ENCODE measurements around the gene FHL2. TPM values are rescaled to one million over a fixed set of nuclear protein-coding genes. Genes with fewer than 3 reads are reported as not detected.

The FHL2 gene
- total RNA-seq, 3 donors from 2014 or later: 20.0 to 128 (median 98.2) TPM

DNA sequence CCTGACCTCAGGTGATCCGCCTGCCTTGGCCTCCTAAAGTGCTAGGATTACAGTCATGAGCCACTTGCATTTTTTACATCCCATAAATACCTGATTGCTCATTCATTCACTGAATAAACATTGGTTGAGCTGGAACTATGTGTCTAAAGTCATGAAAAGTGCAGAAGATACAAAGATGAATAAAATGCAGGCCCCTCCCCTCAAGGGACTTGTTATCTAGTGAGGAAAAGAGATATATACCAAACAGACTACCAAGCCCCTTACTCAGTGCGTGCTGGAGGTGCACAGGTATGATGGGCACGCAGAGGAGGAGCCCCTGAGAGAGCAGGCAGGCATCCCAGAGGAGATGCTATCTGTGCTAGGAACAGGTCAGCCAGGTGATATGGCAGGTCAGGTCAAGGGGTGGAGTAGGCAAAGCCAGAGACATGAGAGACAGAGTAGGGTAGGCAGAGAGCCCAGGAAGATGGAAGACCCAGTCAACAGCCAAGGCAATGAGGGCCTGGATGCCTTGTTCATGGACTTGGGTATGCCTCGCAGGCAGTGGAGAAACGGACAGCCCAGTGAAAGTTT, 7.7 kb downstream of the FHL2 start:
- H3K4me1 ChIP-seq: peaks cover 0 to 13% of the 10 kb centered on the region in 2 donors
- no peak for DNase-seq (ENCODE audit: low spot score in 2 of 2)
- TF ChIP-seq, protein P1, sequence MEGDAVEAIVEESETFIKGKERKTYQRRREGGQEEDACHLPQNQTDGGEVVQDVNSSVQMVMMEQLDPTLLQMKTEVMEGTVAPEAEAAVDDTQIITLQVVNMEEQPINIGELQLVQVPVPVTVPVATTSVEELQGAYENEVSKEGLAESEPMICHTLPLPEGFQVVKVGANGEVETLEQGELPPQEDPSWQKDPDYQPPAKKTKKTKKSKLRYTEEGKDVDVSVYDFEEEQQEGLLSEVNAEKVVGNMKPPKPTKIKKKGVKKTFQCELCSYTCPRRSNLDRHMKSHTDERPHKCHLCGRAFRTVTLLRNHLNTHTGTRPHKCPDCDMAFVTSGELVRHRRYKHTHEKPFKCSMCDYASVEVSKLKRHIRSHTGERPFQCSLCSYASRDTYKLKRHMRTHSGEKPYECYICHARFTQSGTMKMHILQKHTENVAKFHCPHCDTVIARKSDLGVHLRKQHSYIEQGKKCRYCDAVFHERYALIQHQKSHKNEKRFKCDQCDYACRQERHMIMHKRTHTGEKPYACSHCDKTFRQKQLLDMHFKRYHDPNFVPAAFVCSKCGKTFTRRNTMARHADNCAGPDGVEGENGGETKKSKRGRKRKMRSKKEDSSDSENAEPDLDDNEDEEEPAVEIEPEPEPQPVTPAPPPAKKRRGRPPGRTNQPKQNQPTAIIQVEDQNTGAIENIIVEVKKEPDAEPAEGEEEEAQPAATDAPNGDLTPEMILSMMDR (IDR thresholded peaks at IDR 0.05): no peak
- TF ChIP-seq POLR2AphosphoS5 (IDR thresholded peaks at IDR 0.05) (no peak), POLR2A (IDR thresholded peaks at IDR 0.05) (no peak)
- no peaks in the 10 kb centered on the region for H3K27me3 ChIP-seq
- intact Hi-C loops (cut with DNase I; ENCODE audit: low total_unique reads): no loop called here
- H3K36me3 ChIP-seq: no peaks in the 10 kb centered on the region
- peak overlapping the region; percentile 48 to 61 for H3K27ac ChIP-seq
- no peaks in the 10 kb centered on the region for H3K9me3 ChIP-seq
- peak overlapping the region in 1 of 3 donors; percentile 28 for H3K4me3 ChIP-seq

DNA sequence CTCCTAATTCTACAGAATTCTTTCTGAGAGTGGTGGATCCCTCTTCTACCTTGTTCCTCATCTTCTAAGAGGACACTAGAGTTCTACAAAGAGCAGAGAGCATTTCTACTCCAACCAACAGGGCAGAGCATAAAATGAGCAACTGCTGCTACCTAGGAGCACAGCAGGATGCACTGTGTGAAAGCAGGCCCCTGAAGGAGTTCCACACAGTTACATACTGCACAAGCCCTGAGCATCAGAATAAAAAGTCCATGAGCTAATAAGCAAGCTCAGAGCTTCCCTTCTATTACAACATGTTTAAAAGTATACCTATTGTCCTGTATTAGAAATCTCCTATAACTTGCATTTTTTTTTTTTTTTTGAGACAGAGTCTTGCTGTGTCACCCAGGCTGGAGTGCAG, 8.4 kb downstream of the FHL2 start:
- H3K4me3 ChIP-seq: no peak overlapping the region
- H3K27me3 ChIP-seq: no peaks in the 10 kb centered on the region
- intact Hi-C loops (cut with DNase I; ENCODE audit: low total_unique reads): no loop called here
- no peaks in the 10 kb centered on the region for H3K36me3 ChIP-seq
- DNase-seq (ENCODE audit: low spot score in 2 of 2): no peak
- no peaks in the 10 kb centered on the region for H3K9me3 ChIP-seq
- peaks cover 0 to 13% of the 10 kb centered on the region in 2 donors for H3K4me1 ChIP-seq
- H3K27ac ChIP-seq: peak overlapping the region; percentile 11 to 40
- TF ChIP-seq, protein P1 (IDR thresholded peaks at IDR 0.05): no peak
- TF ChIP-seq POLR2A (IDR thresholded peaks at IDR 0.05) (no peak), POLR2AphosphoS5 (IDR thresholded peaks at IDR 0.05) (no peak)

DNA sequence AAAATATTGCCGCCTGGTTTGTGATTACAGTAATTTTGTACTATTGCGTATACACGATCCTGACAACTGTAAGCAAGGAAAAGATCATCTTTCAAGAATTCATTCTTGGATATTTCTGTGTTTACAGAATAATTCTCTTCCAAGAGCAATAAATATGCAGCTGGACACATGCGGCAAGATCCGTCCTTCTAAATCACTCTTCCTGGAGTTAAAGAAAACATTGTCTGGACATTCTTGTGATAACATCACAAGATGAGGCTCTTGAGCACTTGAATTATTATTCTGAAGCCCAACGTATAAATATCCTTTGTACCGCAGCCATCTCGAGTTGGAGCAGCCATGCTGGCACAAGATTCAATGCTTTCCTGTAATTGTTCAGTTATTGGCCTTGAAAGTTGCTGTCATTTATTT, 9.9 kb downstream of the FHL2 start:
- Histone ChIP-seq H3K36me3 (no peaks in the 10 kb centered on the region), H3K4me1 (peaks cover 0 to 13% of the 10 kb centered on the region in 2 donors), H3K27me3 (no peaks in the 10 kb centered on the region), H3K9me3 (no peaks in the 10 kb centered on the region), H3K4me3 (peak overlapping the region in 1 of 3 donors; percentile 25), H3K27ac (peak overlapping the region; percentile 69 to 81)
- no peak for DNase-seq (ENCODE audit: low spot score in 2 of 2)
- intact Hi-C loops (cut with DNase I; ENCODE audit: low total_unique reads): no loop called here
- TF ChIP-seq POLR2AphosphoS5 (IDR thresholded peaks at IDR 0.05) (peak in 1 of 3 donors; percentile 28), POLR2A (IDR thresholded peaks at IDR 0.05) (no peak)
- TF ChIP-seq, protein P1 (IDR thresholded peaks at IDR 0.05): no peak

DNA sequence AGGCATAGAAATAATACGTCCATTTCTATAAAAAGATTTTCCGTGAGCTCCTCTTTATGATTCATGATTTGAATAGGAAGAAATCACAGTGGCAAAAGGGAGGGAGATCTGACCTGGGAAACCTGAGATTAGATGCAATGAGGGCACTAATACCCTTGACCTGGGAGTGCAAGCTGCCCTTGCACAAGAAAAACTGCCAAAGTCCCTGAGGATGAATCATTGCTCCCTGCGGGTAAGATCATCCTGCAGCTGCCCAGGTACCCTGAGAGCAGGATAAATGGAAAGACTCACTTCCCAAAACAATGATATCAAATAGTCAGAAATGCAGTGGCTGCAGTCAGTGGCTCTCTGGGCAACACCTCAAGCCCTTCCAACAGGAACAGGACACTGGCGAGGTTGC, 11.6 kb downstream of the FHL2 start:
- H3K27me3 ChIP-seq: no peaks in the 10 kb centered on the region
- DNase-seq (ENCODE audit: low spot score in 2 of 2): no peak
- H3K4me1 ChIP-seq: peaks cover 0 to 13% of the 10 kb centered on the region in 2 donors

More for the DNA sequence above, 11.6 kb downstream of the FHL2 start:
- no peaks in the 10 kb centered on the region for H3K9me3 ChIP-seq
- no peaks in the 10 kb centered on the region for H3K36me3 ChIP-seq
- intact Hi-C loops (cut with DNase I; ENCODE audit: low total_unique reads): no loop called here
- H3K4me3 ChIP-seq: no peak overlapping the region
- H3K27ac ChIP-seq: no peak overlapping the region
- TF ChIP-seq POLR2AphosphoS5 (IDR thresholded peaks at IDR 0.05) (no peak), POLR2A (IDR thresholded peaks at IDR 0.05) (no peak)
- TF ChIP-seq, protein P1 (IDR thresholded peaks at IDR 0.05): no peak

Measured in breast epithelium (tissue), 4 donors.